Activated B cell treated with CpG ODN at 0.5 μM for 24 hours (primary cell): ENCODE results near the gene ZNF746. TPM values are rescaled to one million over a fixed set of nuclear protein-coding genes. Genes with fewer than 3 reads are reported as not detected.
A peak's percentile ranks its signal among the peaks of the same experiment; 100 is the strongest.

Source experiments
- ATAC-seq: fragments of 200-7000 bp; cut with Tn5 transposase; one replicate; pipeline ENCODE4 v1.10.0; 2021; ENCODE audit warnings: low read depth, mild to moderate bottlenecking, moderate library complexity
- CTCF ChIA-PET: fragments of 350-600 bp; sonication (Branson Sonifier 250); formaldehyde crosslinking; loops from one replicate; lab custom pipeline; 2021; ENCODE audit warnings: antibody characterized with exemption; lab: Charles Lee
- POLR2A ChIA-PET: fragments of 350-600 bp; sonication (Branson Sonifier 250); formaldehyde crosslinking; loops from one replicate; lab custom pipeline; 2021; ENCODE audit warnings: antibody characterized with exemption; lab: Charles Lee
- DNase-seq: peaks from one replicate; pipeline ENCODE4 v3.0.0; 2022
- H3K27ac Mint-ChIP-seq: one replicate; pipeline ENCODE4 v1.8.0; 2020; ENCODE audit warnings: mixed read lengths
- H3K27me3 Mint-ChIP-seq: one replicate; pipeline ENCODE4 v1.8.0; 2021; ENCODE audit warnings: mixed read lengths
- H3K36me3 Mint-ChIP-seq: one replicate; pipeline ENCODE4 v1.8.0; 2021; ENCODE audit warnings: low read depth, mixed read lengths
- H3K4me1 Mint-ChIP-seq: one replicate; pipeline ENCODE4 v1.8.0; 2021; ENCODE audit warnings: mixed read lengths
- H3K4me3 Mint-ChIP-seq: one replicate; pipeline ENCODE4 v1.8.0; 2020; ENCODE audit warnings: mild to moderate bottlenecking, mixed read lengths
- H3K9me3 Mint-ChIP-seq: one replicate; pipeline ENCODE4 v1.8.0; 2020; ENCODE audit warnings: mixed read lengths
- CTCF ChIP-seq: fragments of 200-600 bp; IDR thresholded peaks from one replicate; pipeline ENCODE4 v1.8.0; 2022; ENCODE audit warnings: antibody characterized with exemption, mild to moderate bottlenecking
- intact Hi-C: fragments of 100-400 bp; cut with micrococcal nuclease; formaldehyde crosslinking; loops from one replicate; pipeline ENCODE4 v1.15.1; 2024
- total RNA-seq: library from RNA; stranded (reverse); gene quantifications from 2 replicates; pipeline ENCODE4 v1.2.3, GENCODE V29; 2022

The ZNF746 gene
- total RNA-seq, 1 donor from 2014 or later: 28.4 TPM

GRCh38 chr7:149423449-149424110 lies 74.0 kb downstream of the ZNF746 start:
- Mint-ChIP-seq H3K36me3 (no peaks in the 10 kb centered on the region), H3K4me3 (peak overlapping the region; percentile 71), H3K27ac (no peak overlapping the region), H3K27me3 (no peaks in the 10 kb centered on the region), H3K4me1 (peaks cover 8% of the 10 kb centered on the region), H3K9me3 (no peaks in the 10 kb centered on the region)
- intact Hi-C loops: loop anchor here (5.0 to 10.0 kb wide), 3 partner anchors 226 to 451 kb away; partner anchors contain the start of genes ATP6V0E2, ZNF282 and ZNF467
- ATAC-seq: no peak
- no peak for TF ChIP-seq CTCF
- POLR2A ChIA-PET: interaction anchor here (1.9 to 2.1 kb wide), 2 partner anchors 36 to 229 kb away, joined by 8 to 13 read pairs; partner anchors contain the start of genes ZNF282 and ZNF777
- no peak for DNase-seq
- CTCF ChIA-PET: interaction anchor here (1.3 to 3.4 kb wide), 6 partner anchors 18 to 228 kb away, joined by 3 to 22 read pairs (median 6); partner anchors contain the start of genes ZNF282, ZNF777 and ZNF783

GRCh38 chr7:149422914-149423301 lies 74.7 kb downstream of the ZNF746 start:
- Mint-ChIP-seq H3K4me1 (peaks cover 8% of the 10 kb centered on the region), H3K36me3 (no peaks in the 10 kb centered on the region), H3K27me3 (no peaks in the 10 kb centered on the region), H3K27ac (no peak overlapping the region), H3K9me3 (no peaks in the 10 kb centered on the region), H3K4me3 (peak overlapping the region; percentile 71)
- CTCF ChIA-PET: interaction anchor here (0.7 to 3.4 kb wide), 10 partner anchors 17 to 319 kb away, joined by 3 to 22 read pairs (median 4); partner anchors contain the start of genes ZNF282, ZNF777 and ZNF783
- DNase-seq: peak; percentile 53
- TF ChIP-seq CTCF: no peak
- peak; percentile 11 for ATAC-seq
- intact Hi-C loops: loop anchor here (1.0 to 10.0 kb wide), 15 partner anchors 37 to 452 kb away; partner anchors contain the start of genes ATP6V0E2, ZNF212, ZNF282 and ZNF398
- POLR2A ChIA-PET: interaction anchor here (0.6 to 2.1 kb wide), 10 partner anchors 8 to 1727 kb away, joined by 3 to 13 read pairs (median 3); partner anchors contain the start of genes ZNF282, ZNF777, ZNF783 and ZNF862

Other genes with a start within 250 kb of the ZNF746 start
- gene ZNF783, start 235.6 kb downstream of the ZNF746 start, total RNA-seq: 28.5 and 34.1 TPM in 2 replicates
- gene ZNF777, start 36.7 kb downstream of the ZNF746 start, total RNA-seq: 14.0 and 16.2 TPM in 2 replicates